Stimulated activated CD8-positive, alpha-beta memory T cell treated with anti-CD3 and anti-CD28 coated beads, Interleukin-15, amount 100 ng/mL, for 4 hours (primary cell): ENCODE measurements around the gene NXT1.
"Not testable (repeated sequence)": the region's sequence is repeated elsewhere in the genome, so short reads cannot be mapped to it uniquely, and the experiment has no call there.

Experiments used
- DNase-seq, 2 donors: peaks; one replicate each; pipeline ENCODE4 v3.0.0-alpha.2; 2020; ENCODE audit warnings: low read depth in 2 of 2

Gene NXT1

DNA sequence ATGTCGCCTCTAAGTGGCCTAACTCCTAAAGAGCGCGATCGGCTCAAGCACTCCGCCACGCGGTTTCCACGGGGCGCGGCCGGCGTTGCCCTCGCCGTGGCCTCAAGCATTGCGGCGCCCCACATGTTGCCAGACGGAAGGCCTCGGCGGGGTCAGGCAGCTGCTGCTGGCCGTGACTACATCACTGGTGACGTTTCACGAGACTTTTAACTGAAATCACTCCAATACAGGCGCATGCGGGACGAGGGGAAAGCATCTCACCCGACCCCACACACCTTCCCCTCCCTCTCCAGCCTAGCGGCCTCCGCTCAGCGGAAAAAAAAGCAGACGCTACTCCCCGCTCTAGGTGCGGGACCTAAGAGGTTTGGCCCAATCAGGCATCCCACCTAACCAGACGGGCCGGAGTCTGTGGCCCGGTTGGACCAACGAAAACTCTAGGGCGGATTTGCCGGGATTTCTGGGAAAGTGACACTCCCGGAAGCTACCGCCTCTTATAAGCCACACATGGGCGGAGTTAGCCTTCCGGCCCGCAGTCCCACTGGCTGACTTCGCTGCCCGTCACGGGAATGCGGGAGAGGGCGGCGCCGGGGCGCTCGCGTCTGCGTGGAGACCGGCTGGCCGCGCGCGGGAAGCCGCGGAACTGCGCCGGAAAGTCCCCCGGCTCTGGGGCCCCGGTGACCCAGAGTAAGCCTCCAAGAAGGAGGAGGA, at the start of gene NXT1:
TSS of gene NXT1 (plus strand) at position 596 of the 708 bp plus-strand sequence. CDS start 3,251 bp downstream, outside the sequence.
- peak; percentile 93 for DNase-seq

- DNase-seq: no peak
These were observed 49.0 kb upstream of the NXT1 start for GRCh38 chr20:23301436-23302050.

GRCh38 chr20:23302386-23302785, 48.2 kb upstream of the NXT1 start:
- DNase-seq: no peak

DNA sequence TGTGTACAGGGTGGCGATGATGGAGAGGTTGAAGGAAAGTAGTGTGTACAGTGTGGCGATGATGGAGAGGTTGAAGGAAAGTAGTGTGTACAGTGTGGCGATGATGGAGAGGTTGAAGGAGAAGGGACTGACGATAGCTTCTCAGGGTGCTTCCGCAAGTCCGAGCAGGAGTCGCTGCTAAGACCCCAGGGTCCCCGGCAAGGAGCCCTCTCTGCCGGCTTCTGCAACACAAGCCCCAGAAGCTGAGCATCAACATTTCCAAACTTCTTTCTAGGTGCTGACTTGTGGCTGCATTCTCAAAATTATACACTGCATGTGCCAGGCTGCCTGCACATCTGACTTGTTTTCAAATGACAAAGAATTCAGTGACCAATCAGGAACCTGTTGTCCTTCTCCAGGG, 47.8 kb upstream of the NXT1 start:
- DNase-seq: no peak

DNA sequence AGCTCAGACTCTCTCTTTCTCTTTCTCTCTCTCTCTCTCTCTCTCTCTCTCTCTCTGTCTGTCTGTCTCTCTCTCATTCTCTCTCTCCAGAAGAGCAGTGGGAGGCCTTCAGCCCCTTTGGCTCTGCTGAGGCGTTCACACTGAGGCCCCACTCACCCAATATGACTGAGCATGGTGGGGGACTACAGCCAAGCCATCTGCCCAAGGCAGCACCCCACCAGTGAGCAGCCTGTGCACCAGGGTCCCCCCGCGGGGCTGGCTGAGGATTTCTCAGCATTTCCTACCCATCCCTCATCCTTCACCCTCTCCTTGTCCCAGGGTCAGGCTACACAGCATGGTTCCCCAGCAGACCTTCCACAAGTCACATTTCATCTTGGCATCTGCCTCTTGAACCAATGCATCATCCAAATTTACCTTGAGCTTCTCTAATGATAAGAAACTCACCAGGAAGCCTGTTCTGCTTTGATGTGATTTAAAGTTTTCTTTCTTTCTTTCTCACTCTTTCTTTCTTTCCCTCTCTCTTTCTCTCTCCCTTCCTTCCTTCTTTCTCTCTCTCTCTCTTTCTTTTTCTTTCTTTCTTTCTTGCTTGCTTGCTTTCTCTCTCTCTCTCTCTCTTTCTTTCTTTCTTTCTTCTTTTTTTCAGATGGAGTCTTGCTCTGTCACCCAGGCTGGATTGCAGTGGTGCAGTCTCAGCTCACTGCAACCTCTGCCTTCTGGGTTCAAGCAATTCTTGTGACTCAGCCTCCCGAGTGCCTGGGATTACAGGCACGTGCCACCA, 47.1 kb upstream of the NXT1 start:
- no peak for DNase-seq

DNA sequence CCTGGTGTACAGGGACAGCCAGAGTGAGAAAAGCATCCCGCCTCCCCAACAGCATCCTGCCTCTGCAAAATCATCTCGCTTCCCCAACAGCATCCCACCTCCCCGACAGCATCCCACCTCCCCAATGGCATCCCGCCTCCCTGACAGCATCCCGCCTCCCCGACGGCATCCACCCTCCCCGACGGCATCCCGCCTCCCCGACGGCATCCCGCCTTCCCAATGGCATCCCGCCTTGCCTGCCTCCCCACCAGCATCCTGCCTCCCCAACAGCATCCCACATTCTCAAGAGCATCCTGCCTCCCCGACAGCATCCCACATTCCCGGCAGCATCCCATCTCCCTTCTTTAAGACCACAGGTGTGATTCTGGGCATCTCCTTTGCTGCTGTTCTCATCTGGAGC, 46.0 kb upstream of the NXT1 start:
- DNase-seq: no peak

DNA sequence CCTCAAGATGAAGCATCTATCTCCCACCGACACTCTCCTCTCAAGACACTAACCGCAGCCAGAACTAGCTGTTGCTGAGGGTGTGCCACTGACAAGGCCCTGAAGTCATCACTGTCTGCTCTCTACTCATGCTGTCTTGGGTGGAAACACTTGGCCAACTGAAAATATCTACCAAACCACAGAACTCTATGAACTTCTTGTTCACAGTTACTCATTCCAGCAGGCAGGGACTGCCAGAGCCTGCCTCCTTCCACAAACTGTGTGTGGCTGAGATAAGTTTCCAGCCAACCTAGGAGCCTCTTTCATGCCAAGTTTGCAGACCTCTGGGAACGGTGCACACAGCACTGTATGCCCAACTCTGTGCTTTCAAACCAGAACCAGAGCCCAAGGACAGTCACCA, 45.5 kb upstream of the NXT1 start:
- DNase-seq: no peak

DNA sequence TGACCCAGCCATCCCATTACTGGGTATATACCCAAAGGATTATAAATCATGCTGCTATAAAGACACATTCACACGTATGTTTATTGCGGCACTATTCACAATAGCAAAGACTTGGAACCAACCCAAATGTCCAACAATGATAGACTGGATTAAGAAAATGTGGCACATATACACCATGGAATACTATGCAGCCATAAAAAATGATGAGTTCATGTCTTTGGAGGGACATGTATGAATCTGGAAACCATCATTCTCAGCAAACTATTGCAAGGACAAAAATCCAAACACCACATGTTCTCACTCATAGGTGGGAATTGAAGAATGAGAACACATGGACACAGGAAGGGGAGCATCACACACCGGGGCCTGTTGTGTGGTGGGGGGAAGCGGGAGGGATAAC, 43.2 kb upstream of the NXT1 start:
- not testable (repeated sequence) for DNase-seq

DNA sequence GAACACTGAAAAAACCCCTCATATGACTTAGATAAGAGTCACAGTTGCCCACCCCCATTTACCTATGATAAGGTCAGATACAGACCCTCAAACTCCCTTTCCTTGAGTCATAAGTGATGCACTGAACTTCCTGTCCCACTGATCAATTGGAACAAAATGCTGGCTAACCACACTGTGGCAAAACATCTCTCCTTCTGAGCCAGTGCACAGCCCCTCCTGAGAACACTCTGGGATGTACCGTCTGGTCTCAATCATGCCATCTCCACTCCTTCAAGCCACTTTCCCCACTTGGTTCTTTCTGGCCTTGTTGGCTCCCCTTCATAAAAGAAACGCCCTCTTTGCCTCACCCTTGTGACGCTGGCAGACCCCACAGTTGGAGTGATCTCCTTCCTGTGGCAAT, 42.6 kb upstream of the NXT1 start:
- no peak for DNase-seq

DNA sequence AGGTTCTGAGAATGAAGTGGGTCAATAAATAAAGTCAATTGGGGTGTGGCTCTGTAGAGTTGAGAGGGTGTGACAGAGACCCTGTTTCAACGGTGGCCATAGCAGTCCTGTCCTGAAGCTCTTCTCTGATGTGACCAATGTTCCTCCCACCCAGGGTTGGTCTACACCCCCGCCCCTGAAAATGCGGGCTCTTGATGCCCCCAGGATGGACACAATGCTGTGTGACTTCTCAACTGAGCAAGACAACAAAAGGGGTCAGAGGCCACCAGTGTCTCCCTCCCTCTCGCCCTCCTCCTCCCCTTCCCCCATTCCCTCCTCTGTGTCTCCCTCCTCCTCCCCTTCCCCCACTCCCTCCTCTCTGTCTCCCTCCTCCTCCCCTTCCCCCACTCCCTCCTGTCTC, 41.7 kb upstream of the NXT1 start:
- DNase-seq: no peak

DNA sequence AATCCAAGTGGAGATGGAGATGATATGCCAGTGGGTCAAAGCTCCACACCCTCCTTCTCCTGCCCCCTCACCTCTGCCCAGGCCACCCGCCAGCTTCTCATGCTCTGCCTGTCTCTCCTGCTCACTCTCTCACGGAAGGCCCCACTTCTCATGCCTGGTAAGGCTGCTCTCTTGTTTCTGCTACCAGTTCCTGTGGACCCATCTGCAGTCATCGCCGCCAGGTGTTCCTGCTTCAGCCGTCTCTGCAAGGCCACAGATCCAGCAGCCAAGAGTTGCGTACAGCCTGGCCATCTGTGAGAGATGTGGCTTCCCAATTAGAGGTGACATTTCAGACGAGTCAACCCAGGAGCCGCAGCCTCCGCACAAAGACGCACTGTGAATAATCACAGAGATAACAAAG, 40.8 kb upstream of the NXT1 start:
- no peak for DNase-seq

DNA sequence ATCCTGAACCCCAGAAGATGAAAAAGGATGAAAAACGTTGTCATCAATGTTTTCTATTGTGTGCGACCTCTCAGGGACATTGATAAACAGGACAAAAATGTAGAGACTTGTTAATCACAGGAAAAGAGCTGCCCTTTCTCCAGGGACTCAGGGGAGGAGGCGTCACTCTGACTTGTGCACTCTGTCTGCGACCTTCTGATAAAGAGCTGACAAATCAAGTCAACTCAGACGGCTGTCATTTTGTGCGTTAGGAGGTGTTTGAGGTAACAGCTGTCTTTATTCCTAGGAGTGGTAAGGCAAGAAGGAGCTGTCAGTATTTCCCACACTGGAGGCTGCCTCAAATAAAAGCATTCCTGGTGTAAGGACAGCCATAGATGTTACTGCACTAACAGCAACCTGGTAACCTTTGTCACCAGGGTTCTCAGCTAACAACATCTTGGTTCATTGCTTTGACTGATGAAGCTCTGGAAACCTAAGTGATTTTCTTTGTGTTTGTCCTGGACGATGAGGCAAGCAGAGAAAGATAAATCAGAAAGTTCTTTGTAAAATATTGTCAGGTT, 38.6 kb upstream of the NXT1 start:
- DNase-seq: no peak

DNA sequence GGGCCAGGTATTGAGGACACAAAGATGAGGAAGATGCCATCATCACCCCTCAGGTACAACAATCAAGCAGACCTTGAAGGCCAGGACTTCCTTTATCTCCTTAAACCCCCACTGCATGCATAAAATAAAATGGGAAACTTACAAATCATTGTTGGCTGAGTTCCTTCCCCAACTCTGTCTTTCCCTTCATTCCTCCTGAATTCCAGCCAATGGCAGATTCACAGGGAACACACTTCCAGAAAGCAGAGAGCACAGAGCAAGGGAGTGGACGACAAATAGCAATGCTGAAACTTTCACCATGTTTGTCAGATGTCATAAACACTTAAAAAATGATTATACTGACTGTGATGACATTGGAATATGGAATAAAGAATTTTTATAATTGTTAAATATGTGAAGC, 37.3 kb upstream of the NXT1 start:
- no peak for DNase-seq

- DNase-seq: no peak
These were observed 35.9 kb upstream of the NXT1 start for GRCh38 chr20:23314699-23315098.

DNA sequence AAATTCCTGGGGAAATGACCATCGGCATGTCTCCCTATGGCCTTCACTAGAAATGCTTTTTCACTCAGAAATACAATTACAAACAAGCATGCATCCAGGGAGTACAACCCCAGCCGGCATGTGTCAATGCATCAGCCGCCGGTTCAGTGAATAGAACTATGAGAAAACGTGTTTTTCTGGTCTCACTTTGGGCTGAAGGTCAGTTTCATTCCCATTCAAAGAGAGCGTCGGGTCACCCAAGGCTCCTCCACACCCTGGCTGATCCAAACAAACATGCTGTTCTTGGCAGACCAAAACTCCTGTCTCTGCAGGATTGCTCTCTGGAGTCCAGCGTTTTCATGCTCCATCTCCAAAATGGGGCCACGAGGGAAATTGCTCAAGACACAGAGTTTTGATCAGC, 35.5 kb upstream of the NXT1 start:
- no peak for DNase-seq

DNA sequence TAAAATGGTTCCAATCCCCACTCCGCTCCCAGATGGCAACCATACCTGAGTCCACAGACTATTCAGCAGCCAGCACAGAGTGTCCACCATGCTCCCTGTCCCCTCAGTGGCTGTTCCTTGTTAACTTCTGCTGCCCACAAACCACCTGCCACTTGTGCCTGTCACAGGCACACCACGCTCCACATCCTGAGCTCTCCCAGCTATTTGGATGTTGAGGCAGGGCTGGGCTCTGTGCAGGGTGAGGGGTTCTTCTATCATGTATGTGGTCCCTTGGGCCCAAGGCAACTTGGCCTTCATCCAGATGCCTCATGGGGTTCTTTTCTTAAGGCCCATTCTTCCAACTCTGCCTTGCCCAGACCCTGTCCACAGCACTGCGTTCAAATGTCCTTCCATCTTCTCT, 34.0 kb upstream of the NXT1 start:
- DNase-seq: no peak

- DNase-seq: no peak
These were observed 33.5 kb upstream of the NXT1 start for GRCh38 chr20:23317081-23317480.

DNA sequence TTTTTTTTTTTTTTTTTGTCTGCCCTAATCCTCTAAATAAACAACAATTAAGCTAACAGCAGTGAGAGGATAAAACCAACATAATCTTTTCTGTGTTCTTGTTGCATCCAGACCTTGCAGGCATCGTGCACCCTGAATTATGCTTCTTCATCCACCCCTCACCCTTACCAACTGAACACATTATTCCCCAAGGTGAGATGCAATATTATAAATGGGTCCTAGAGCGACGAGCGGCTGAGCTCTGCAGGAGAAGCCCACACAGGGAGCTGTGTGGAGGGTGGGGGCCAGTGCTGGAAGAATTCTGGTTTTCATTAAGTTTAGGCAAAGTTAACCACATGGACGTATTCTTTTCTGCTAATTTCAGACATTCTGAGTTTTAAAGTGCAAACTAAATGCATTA, 32.2 kb upstream of the NXT1 start:
- DNase-seq: no peak

DNA sequence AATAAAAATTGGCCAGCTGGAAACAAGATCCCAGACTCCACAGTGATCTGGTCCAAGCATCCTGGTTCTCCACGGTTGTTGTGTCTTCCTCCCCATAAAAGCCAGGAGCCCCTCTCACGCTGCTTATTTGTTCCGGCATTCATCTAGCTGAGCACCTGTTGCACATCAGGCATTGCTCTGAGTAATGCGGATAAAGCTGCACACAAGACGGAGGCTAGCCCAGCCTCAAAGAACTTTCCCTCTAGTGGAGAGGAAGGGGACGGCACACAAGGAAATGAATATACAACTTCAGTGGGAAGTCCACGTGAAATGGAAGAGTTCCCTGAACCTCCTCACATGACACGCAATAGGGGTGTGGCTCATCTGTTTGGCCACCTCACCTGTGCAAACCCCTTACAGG, 30.3 kb upstream of the NXT1 start:
- no peak for DNase-seq

DNA sequence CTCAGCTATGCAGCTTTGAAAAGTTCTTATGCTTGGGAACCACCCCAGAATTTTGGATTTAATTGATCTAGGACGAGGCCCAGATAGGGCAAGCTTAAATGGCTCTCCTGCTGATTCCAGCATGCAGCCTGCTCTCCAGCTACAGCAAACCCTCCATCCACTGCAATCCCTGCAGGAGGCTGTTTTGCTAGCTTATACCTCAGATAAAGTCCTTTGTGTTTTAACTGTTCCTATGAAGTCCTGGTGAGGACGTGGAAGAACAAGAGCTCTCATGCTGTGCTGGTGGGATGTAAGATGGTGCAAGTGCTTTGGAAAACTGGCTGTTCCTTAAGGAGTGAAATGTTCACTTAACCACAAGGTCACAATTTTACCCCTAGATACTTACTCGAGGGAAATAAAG, 25.5 kb upstream of the NXT1 start:
- DNase-seq: no peak

DNA sequence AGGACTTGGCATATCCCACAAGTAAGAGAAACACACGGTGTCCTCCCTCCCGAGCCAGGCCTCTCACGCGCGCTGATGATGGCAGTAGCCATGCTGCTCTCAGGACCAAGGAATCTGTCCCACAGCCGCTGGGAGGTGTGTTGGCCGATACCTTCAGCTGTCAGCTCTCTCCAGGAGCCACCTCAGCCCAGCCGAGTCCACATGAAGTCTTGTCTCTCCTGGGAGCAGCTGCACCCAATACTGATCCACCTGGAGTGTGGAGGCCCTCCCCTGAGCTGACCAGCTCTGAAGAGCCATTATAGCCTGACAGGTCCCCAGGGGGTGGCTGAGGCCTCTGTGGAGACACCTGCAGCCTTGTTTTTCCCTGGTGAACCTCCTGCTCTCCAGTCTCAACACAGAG, 23.8 kb upstream of the NXT1 start:
- no peak for DNase-seq

DNA sequence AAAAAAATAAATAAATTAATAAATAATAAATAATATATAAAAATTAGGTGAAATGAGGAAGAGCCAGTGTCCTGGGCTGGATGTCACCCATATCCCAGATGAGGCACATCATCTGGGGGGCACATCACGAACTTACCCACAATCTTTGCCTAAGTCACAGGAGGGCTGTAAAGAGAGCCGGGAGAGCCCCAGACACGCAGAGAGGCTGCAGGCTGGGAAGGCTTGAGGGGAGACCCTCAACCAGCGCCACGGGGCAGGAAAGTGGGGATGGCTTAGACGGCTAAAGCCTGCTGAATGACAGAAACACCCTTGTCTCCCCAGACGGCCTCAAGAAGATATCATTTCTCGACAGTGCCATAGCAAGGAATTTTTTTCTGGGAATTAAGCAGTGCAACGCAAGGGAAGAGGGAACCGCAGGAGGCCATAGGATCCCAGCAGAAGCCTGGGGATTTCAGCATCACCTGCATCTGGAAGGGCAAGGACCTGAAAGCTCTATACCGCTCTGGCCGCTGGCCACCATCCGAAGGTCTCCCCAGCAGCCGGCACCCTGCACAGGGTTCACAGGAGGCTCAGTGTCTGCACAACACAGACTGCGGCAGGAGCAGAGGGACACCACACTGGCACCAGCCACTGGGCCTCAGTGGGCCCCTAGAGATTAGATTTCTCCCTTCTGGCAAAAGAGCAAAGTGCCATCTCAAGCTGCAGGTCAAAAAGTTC, 22.8 kb upstream of the NXT1 start:
- DNase-seq: no peak
